NCI-H510A treated with DMSO at 0.1 percent for 48 hours (cell line): ENCODE measurements around the gene NFAM1.
A peak's percentile ranks its signal among the peaks of the same experiment; 100 is the strongest.

Experiments
- DNase-seq: peaks from one replicate; lab custom pipeline; 2025; lab: John Stamatoyannopoulos, UW

NFAM1 gene

DNA sequence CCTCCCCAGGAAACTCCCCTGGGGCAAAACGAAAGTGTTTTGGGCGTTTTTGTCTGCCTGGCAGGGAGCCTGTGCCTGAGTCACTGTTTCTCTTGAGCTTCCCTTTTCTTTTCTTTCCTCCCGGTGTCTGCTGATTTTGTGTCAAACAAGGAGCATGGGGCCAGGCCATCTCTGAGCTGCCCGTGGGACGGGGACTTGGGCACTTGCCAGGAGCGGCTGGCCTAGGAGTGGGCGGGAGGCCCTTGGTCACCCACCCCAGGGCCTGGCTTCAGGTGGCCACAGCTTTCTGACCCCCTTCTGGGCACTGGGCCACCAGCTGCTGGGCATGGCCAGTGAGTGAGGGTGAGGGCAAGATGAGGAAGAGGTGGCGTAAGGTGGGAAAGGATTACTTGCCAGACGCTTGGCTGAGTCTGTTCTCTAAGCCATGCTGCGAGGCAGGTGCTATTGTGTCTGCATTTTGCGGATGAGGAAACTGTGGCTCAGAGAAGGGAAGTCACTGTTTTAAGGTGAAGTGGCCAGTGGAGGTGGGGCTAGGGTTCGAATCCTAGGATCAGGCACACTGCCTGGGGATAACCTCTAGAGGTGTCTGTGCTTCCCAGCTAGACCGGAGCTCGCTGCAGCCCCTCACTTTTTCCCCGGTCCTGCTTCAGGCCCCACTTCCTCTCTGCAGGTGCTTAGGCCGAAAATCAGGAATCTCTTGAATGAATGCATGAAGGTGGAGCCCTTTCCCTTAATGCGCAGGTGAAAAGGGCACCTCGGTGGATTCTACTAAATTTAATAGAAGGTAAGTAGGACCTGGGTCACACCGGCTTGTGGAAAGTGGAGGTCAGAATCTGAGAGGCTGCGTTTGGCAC lies 7.8 kb upstream of the NFAM1 start:
- DNase-seq = no peak

GRCh38 chr22:42439021-42439567 lies 6.9 kb upstream of the NFAM1 start:
- DNase-seq = no peak

DNA sequence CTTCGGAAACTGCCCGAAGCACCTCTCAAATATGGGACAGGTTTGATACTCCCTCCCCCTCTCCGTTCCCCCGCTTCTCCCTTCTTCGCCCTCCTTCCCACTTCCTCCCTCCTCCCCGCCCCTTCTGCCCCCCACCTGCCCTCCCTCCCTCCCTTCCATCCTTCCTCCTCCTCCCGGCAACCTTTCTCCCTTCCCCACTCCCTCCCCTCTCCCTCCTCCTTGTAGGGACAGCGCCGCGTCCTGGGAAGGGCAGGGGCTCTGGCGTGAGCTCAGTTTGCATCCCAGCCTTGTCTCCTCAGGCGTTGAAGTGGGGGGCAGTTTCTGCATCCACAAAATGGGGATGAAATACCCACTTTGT lies 6.1 kb upstream of the NFAM1 start:
- no peak for DNase-seq

DNA sequence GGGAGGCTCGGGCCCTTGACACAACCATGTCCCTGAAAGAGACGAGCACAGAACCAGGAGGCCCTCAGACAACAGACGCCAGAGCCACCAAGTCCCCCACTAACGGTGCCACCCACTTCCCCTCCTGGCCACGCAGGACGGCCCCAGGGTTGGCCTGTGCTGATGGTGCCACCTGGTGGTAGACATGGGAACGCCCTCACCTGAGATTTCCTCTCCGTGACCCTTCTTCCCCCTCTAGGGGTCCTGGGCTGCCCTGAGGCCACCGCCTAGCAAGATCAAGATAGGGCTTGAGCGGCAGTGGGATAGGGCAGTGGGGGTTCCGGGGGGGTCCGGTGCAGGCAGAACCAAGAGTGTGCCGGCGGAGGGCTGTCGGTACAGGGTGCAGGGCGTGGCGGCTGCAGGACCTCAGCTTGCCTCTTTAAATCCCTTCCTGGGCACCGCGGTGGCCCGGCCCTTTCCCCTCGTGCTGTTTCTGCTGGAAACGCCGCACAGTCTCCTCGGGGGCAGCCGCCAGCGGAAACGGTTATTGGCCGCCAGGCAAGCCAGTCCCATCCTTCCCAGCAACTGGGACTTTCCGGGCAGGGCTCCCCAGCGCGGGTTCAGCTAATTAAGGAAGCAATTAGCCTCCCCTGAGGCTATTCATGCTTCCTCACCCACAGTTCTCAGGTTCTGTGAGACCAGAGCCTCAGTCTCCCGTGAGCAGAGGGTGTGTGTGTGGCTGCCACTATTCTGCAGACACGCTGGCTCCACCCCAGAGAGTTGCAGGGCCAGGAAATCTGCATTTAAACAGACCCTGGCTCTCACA lies 5.5 kb upstream of the NFAM1 start:
- peak; percentile 29 for DNase-seq

GRCh38 chr22:42436404-42436803 lies 4.2 kb upstream of the NFAM1 start:
- DNase-seq = no peak

GRCh38 chr22:42434748-42435425 lies 2.7 kb upstream of the NFAM1 start:
- DNase-seq = no peak

DNA sequence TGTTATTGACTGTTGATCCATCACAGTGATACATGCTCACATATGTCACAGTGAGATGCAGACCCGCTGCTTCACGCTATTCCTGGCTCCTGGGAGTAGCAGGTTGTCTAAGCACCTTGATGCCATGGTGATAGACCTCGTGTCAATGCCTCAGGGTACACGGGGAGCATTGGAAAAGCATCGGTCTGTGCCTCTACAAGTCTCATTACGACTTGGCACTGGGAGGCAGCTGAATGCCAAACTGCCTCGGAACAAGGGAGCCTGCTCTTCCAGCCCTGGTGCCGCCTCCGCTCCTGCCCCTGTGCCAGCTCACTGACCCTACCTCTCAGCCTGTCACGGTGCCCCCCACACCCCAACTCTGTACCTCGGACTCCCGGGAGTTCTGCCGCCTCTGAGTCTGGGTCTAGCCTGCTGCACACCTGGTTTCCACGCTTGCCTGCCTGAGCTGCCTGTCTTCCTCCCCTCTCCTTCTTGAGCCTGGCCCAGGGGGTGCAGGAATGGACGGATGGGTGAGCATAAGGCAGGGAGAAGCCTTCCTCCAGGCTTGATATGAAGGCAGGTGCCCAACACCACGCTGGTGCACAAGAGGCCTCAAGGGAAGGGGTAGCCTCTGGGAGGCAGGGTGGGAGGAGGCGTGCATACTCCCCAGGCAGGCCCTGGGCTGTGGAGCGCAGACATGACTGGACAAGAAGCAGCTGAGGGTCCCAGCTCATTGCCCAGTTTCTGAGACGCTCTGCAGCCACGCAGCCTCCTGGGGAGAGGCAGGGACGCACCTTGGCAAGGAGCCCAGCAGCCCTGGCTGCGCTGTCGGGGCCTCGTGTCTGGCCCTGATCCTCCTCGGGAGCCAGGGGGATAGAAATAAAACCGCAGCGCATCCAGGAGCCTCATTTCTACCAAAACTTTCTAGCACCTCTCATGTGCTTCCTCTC lies 1.8 kb upstream of the NFAM1 start:
- no peak for DNase-seq

DNA sequence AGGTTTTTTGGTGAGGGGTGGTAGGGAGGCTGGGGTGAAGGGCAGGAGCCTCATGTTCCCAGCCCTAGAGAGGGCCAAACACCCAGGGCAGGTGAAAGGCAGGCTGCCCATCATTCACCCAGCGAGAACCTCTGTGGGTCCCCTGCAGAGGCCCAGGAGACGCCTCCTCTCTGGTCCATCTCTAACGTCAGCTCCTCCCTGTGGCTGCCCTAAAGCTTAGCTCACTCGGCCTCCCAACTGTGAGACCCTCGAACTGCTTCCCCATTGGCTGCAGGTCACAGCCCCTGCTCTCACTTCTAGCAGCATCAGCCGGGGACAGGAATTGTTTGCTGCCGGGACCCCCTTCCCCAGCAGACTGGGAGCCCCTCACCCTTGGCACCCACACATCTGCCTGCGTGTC lies 615 bp upstream of the NFAM1 start:
- no peak for DNase-seq

DNA sequence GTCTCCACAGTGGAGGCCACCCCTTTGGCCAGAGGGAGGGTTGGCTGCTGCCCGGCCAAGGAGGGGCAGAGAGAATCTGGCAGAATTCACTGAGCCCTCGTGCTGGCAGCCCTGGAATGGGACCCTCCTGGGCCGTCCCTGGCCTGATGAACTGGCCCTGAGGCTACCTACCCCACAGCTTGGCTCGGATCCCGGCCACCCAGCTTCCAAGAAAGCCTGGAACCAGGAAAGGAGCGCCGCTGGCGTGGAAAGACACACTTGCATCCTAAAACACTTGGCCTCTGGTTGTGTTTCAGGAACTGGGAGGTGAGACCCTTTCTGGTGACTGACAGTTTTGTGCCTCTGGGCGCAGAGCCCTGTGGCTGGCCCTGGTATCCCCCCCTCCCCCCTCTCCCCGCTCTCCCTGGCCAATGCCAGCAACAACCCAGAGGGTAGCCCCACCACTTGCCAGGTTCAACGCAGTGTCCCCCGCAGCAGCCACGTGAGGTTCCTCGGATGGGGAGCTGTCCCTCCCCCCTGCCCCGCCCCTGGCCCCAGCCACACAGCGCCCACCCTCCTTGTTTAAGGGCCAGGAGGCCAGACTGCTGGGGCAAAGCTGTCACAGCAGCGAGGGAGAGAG lies 693 bp downstream of the NFAM1 start:
- DNase-seq = no peak

DNA sequence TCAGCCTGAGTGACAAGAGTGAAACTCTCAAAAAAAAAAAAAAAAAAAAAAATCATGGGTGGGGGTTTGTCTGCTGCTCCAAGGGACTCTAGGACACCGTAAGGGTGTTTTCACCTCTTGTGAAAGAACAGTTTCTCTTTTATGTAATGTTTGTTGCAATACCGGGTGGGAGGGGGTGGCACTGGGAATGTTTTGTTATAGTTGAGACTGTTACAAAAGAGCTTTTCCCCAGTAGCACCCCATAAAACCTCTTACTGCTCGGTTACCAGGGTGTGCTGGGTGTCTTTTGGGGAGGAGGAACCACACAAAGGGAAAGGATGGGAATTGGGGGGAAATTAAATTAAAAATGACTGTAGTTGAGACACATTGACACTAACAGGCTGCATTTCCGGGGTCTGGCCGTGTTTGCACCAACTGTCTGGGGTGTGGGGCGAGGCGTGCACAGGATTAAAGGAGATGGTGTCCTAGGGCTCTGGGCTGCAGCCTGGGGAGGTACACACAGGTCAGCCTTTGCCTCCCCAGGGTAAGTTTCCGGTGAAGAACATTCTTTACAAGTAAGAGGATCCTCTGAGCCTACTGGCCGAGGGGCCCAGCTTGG lies 1.6 kb downstream of the NFAM1 start:
- no peak for DNase-seq

DNA sequence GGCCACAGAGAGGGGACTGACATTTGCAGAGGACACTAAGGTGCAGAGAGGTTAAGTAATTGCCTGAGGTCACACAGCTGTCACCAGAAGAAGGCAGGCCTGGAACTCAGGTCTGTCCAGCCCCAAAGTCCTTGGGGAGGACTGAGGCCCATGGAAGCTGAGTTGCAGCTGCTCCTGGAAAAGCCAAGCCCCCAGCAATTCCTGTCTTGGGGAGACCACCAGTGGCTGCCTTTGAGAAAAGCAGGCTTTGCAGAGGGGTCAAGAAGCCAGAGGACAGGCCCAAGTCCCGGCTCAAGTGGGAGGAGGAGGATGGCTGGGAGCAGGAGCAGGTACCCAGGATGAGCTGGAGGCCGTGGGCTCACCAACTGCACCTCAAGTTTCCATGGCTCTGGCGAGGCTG lies 3.4 kb downstream of the NFAM1 start:
- no peak for DNase-seq

- no peak for DNase-seq
These were observed 4.2 kb downstream of the NFAM1 start for GRCh38 chr22:42428025-42428424.

DNA sequence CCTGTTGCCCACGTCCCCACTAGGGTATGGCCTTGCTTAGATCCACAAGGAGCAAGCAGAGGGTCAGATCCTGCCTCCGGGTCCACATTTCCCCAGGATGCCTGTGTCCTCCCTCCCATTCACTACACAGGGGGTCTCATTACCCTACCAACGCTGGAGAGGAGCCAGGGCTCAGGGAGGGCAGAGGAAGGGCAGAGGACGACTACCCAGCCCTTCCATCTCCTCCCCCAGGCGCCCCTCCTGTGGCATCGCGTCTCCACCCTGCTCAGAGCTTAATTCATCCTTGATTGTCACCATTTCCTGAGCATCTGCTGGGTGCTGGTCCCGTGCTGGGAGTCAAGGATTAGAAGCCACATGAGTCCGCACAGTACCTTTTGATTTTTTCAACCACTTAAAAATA lies 5.0 kb downstream of the NFAM1 start:
- no peak for DNase-seq

GRCh38 chr22:42425989-42426355 lies 6.2 kb downstream of the NFAM1 start:
- no peak for DNase-seq

GRCh38 chr22:42425337-42425988 lies 6.7 kb downstream of the NFAM1 start:
- DNase-seq = peak; percentile 11

GRCh38 chr22:42419243-42419881 lies 12.8 kb downstream of the NFAM1 start:
- DNase-seq = no peak

DNA sequence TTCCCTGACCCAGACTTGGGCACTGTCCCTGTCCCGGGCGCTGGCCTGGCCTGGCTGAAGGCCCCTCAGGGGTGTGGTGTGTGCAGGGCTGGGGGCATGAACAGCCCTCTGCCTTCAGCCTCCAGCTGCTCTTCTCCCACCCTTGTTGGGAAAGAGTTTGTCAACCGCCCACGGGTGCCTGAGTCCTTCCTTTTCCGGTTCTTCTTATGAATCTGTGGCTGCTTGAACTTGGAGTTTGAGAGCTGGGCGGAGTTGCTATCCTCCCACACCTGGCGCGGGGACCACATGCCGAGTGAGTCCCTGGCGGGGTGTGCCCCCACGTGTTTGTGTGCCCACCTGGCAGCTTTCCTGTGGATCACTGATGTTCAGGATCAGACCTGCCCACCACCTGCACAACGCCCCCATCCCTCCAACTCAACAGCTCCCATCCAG lies 13.4 kb downstream of the NFAM1 start:
- no peak for DNase-seq

DNA sequence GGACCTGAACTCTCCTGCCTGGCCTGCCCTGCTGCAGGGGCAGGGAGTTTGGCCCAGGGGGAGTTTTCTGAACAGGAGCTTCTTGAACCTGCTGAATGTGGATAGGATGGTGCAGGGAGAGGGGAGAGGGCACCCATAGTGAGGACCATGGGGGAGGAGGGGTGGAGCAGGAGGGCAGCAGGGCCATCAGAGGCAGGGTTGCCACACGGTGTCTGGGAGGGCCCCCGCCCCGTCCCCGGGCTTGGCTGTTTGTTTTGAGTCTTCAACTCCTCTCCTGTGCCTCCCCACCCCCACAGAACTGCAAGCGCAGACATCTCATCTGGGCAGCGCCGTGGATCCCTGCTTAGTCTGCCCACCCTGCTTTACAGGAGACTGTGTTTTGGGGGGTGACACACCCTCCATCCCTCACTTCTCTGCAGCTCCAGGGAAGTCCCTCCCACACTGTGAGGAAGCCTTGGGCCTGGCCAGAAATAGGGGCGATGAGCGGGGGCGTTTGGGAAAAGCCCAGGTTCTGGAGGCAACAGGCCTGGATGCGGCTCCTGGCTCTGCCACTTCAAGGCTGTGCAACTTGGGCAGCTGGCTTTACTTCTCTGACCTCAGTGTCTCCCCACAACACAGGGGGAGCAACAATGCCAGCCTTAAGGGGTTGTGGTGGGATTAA lies 14.4 kb downstream of the NFAM1 start:
- DNase-seq = no peak

DNA sequence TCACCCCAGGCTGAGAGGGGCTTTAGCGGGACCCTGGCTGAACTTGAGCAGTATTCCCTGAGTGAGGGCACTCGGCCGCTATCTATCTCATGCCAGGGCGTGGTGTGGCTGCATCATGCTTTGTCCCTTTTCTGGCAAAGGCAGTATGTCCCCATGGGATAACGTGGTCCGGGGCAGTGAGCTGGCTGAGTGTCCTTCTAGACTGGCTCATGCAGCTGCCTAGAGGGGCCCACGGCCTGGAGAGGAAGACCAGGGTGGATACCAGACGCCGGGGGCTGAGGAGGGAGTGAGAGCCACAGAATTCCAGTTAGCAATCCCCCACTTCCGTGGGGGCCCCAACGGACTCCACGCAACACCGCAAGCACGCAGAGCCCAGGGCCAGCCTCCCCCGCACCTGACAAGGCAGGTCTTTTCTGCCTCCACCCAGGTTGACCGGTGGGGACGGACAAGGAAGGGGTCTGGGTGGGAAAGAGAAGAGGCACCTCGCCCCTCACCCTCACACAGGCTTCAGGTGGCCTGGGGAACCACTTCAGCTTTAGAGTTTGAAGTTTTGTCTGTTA lies 15.5 kb downstream of the NFAM1 start:
- no peak for DNase-seq
